Esophagus muscularis mucosa (tissue), 4 donors: ENCODE results near the gene HERPUD2. TPM values are rescaled to one million over a fixed set of nuclear protein-coding genes. Genes with fewer than 3 reads are reported as not detected.

Experiments
- DNase-seq: peaks from one replicate; pipeline ENCODE4 v3.0.0-alpha.2; 2017; ENCODE audit errors: extremely low spot score
- H3K27ac ChIP-seq, 4 donors: fragments of 200-600 bp; sonication (generic); replicated peaks in 1 of 4; 1 replicate in 3 of 4; 2 replicates in 1 of 4; pipeline ENCODE4 v1.5.1; 2016 to 2019; ENCODE audit warnings: mild to moderate bottlenecking in 1 of 4
- H3K27me3 ChIP-seq, 4 donors: fragments of 200-600 bp; sonication (generic); one replicate each; pipeline versions ENCODE4 v1.5.1 to v1.6.0; 2016 to 2019
- H3K36me3 ChIP-seq, 4 donors: fragments of 200-600 bp; sonication (generic); one replicate each; pipeline ENCODE4 v1.5.1; 2016 to 2019
- H3K4me1 ChIP-seq, 4 donors: fragments of 200-600 bp; sonication (generic); one replicate each; pipeline ENCODE4 v1.5.1; 2016 to 2019
- H3K4me3 ChIP-seq, 4 donors: fragments of 200-600 bp; sonication (generic); 1 replicate in 2 of 4; 2 replicates in 2 of 4; pipeline ENCODE4 v1.5.1; 2016 to 2019; ENCODE audit warnings: mild to moderate bottlenecking in 4 of 4, moderate library complexity in 1 of 4
- H3K9me3 ChIP-seq, 4 donors: fragments of 200-600 bp; sonication (generic); 1 replicate in 3 of 4; 2 replicates in 1 of 4; pipeline ENCODE4 v1.5.1; 2016 to 2019
- CTCF ChIP-seq, 3 experiments: fragments of 200-600 bp in 2 of 3; fragments of 450-650 bp in 1 of 3; sonication (generic) in 2 of 3; IDR thresholded peaks; one replicate each; pipeline ENCODE4 v1.5.1; 2017 to 2019; ENCODE audit warnings: antibody characterized with exemption in 3 of 3, mild to moderate bottlenecking in 2 of 3, moderate library complexity in 1 of 3
- EP300 ChIP-seq: sonication (generic); formaldehyde crosslinking; IDR thresholded peaks from one replicate; pipeline ENCODE4 v1.6.1; 2017; ENCODE audit warnings: antibody characterized with exemption
- POLR2A ChIP-seq: fragments of 450-650 bp; IDR thresholded peaks from one replicate; pipeline ENCODE4 v1.6.1; 2017; ENCODE audit warnings: antibody characterized with exemption, moderate library complexity, mild to moderate bottlenecking, low read depth
- POLR2AphosphoS5 ChIP-seq, 2 donors: sonication (generic); formaldehyde crosslinking; IDR thresholded peaks; one replicate each; pipeline ENCODE4 v1.6.1; 2017; ENCODE audit warnings: antibody characterized with exemption in 2 of 2
- WGBS: methylation state at CpG from one replicate; pipeline ENCODE4 v1.1.5; 2018; 5-methylcytosine and 5-hydroxymethylcytosine counted together
- intact Hi-C: fragments of 100-400 bp; cut with DNase I; formaldehyde crosslinking; loops from one replicate; pipeline ENCODE4 v1.15.1; 2023
- total RNA-seq, 4 donors: library from RNA; depleted of rRNA; stranded (reverse); fragments of >200 nt; gene quantifications; one replicate each; pipeline versions ENCODE4 v1.1.0 to v1.2.1, GENCODE V29; 2016

Gene HERPUD2
- total RNA-seq, 4 donors from 2014 or later: 25.3 to 43.4 (median 33.9) TPM

DNA sequence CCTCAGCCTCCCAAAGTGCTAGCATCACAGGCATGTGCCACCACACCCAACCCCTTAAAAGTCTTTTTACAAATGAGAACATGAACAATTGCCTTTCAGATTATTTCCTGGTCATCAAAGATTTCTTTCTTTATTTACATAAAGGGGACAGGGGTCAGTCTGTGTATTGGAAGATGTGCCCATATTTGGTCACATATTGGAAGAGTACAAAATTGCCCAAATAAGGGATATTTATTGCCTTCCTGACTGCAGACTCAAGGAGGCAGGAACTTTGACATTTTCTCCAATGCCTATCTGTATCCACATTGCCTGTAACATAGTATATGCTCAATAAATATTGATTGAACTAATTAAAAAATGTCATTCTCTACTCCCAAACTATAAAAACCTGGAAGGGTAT is 25.9 kb upstream of the HERPUD2 start:
- no peak for TF ChIP-seq POLR2A
- TF ChIP-seq POLR2AphosphoS5 (IDR thresholded peaks at IDR 0.05): no peak
- TF ChIP-seq EP300: no peak
- no peak for TF ChIP-seq CTCF (IDR thresholded peaks at IDR 0.05)
- DNase-seq: no peak
- H3K9me3 ChIP-seq: no peaks in the 10 kb centered on the region
- intact Hi-C loops: no loop called here
- no peak overlapping the region for H3K4me3 ChIP-seq
- H3K27ac ChIP-seq: no peak overlapping the region
- no peaks in the 10 kb centered on the region for H3K36me3 ChIP-seq
- peaks cover 4 to 19% (median 14%) of the 10 kb centered on the region in 4 donors for H3K4me1 ChIP-seq
- no peaks in the 10 kb centered on the region for H3K27me3 ChIP-seq

DNA sequence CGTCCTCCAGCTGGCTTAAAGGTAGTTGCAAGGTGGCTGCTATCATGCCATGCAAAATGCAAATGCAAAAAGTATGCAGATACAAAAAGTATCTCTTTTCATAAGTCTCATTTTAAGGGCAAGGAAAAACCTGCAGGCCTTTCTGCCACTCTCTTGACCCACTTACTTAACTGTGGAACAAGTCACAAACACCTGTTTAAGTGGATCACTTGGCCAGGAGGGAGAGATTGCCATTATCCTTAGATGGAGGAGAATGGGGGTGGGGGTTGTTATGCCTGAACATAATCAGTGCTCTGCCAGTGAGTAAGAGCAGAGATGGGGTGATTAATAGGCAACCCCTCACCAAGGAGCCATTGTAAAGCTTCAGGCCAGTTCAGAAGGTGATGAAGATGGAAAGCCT is 25.1 kb upstream of the HERPUD2 start:
- Histone ChIP-seq H3K4me1 (peaks cover 4 to 22% (median 15%) of the 10 kb centered on the region in 4 donors), H3K36me3 (no peaks in the 10 kb centered on the region), H3K27me3 (no peaks in the 10 kb centered on the region), H3K9me3 (no peaks in the 10 kb centered on the region), H3K4me3 (no peak overlapping the region), H3K27ac (no peak overlapping the region)
- WGBS: 95% methylated on average over 1 of the region's 1 CpG
- intact Hi-C loops: no loop called here
- no peak for TF ChIP-seq POLR2AphosphoS5 (IDR thresholded peaks at IDR 0.05)
- no peak for TF ChIP-seq EP300
- no peak for TF ChIP-seq CTCF (IDR thresholded peaks at IDR 0.05)
- no peak for TF ChIP-seq POLR2A
- no peak for DNase-seq

DNA sequence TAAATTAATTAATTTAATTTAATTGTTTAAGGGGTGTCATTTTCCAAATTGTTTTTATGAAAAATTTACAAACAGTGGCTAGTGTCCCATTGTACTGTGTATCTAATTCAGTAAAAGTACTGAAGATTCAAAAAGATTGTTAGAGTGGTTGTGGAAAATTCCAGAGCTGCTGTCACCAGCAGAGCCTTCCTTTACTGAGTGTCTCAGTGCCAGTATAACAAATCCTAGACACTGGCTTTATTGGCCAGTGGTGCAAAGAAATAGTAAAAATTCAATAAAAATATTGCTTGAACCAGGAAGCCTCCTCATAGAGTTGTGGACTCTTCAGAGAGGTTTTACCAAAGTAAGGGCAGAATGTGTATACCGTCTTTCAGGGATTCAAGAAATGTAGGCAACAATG is 23.1 kb upstream of the HERPUD2 start:
- H3K27me3 ChIP-seq: no peaks in the 10 kb centered on the region
- WGBS: 96% methylated on average over 1 of the region's 1 CpG
- intact Hi-C loops: loop anchor here (5.0 kb wide), 1 partner anchor 84 kb away; the partner anchor contains the start of gene SEPTIN7
- no peaks in the 10 kb centered on the region for H3K36me3 ChIP-seq
- TF ChIP-seq POLR2AphosphoS5 (IDR thresholded peaks at IDR 0.05): no peak
- no peak for TF ChIP-seq EP300
- TF ChIP-seq POLR2A: no peak
- no peak for TF ChIP-seq CTCF (IDR thresholded peaks at IDR 0.05)
- no peak overlapping the region for H3K27ac ChIP-seq
- no peak overlapping the region for H3K4me3 ChIP-seq
- DNase-seq: no peak
- peaks cover 4 to 22% (median 15%) of the 10 kb centered on the region in 4 donors for H3K4me1 ChIP-seq
- no peaks in the 10 kb centered on the region for H3K9me3 ChIP-seq

DNA sequence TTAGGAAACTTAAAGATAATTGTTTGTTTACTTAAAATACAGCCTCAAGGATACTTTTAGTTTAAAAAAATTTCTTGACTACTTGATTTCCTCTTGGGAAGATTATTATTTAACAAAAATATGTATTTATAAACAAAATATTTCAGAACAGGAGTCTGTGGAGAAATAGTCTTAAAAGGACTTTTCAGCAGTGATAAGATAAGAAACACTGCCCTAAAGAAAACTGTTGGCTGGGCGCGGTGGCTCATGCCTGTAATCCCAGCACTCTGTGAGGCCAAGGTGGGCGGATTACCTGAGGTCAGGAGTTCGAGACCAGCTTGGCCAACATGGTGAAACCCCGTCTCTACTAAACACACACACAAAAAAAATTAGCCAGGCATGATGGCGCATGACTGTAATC is 22.6 kb upstream of the HERPUD2 start:
- intact Hi-C loops: loop anchor here (5.0 kb wide), 1 partner anchor 85 kb away; the partner anchor contains the start of gene SEPTIN7

More for the DNA sequence above, 22.6 kb upstream of the HERPUD2 start:
- Histone ChIP-seq H3K36me3 (no peaks in the 10 kb centered on the region), H3K27me3 (no peaks in the 10 kb centered on the region), H3K27ac (peak overlapping the region in 1 of 4 donors; percentile 48), H3K4me1 (peaks cover 4 to 22% (median 15%) of the 10 kb centered on the region in 4 donors), H3K9me3 (no peaks in the 10 kb centered on the region), H3K4me3 (no peak overlapping the region)
- no peak for DNase-seq
- WGBS: 91% methylated on average over 6 of the region's 6 CpGs
- no peak for TF ChIP-seq POLR2A
- TF ChIP-seq CTCF (IDR thresholded peaks at IDR 0.05): no peak
- TF ChIP-seq EP300: no peak
- TF ChIP-seq POLR2AphosphoS5 (IDR thresholded peaks at IDR 0.05): no peak
